HepG2 (cell line): ENCODE results near the gene SLC39A8. TPM values are rescaled to one million over a fixed set of nuclear protein-coding genes. Genes with fewer than 3 reads are reported as not detected.

Source experiments
- CEBPG ChIP-seq: IDR thresholded peaks from 2 replicates; pipeline ENCODE4 v1.6.1; 2016
- FOSL1 ChIP-seq: sonication (generic); formaldehyde crosslinking; IDR thresholded peaks from 2 replicates; pipeline ENCODE4 v1.9.0; 2021; ENCODE audit warnings: missing genetic modification reagents, borderline replicate concordance
- SETDB1 ChIP-seq: sonication (generic); formaldehyde crosslinking; IDR thresholded peaks from 2 replicates; pipeline ENCODE4 v1.5.1; 2020; ENCODE audit warnings: missing genetic modification reagents, mild to moderate bottlenecking, borderline replicate concordance
- ZMAT3 ChIP-seq: sonication (generic); formaldehyde crosslinking; conservative IDR thresholded peaks from 2 replicates; pipeline ENCODE4 v1.7.0; 2021; ENCODE audit warnings: missing genetic modification reagents
- ZNF549 ChIP-seq: sonication (generic); formaldehyde crosslinking; IDR thresholded peaks from 2 replicates; pipeline ENCODE4 v1.5.0; 2020; ENCODE audit warnings: missing genetic modification reagents
- polyA plus RNA-seq, 8 experiments: library from polyadenylated mRNA; depleted of rRNA in 3 of 8; stranded (reverse) in 7 of 8; unstranded in 1 of 8; fragments of >200 nt; fragmentation: Illumina TruSeq in 4 of 8; extraction: Trizol in 4 of 8; gene quantifications; 2 replicates each; pipeline versions ENCODE4 v1.2.1 to v1.2.3, GENCODE V29; 2011 to 2016; ENCODE audit warnings: low read depth in 4 of 8, missing spikeins in 1 of 8, mixed read lengths in 1 of 8; ENCODE audit not compliant: insufficient read depth in 1 of 8
- total RNA-seq, 5 experiments: library from RNA; depleted of rRNA; stranded (reverse); fragments of >200 nt; fragmentation: Illumina TruSeq; extraction: Trizol; gene quantifications; 2 replicates each; pipeline ENCODE4 v1.2.3, GENCODE V29; 2016; ENCODE audit warnings: low read depth in 1 of 5
- TF ChIP-seq, protein P1 (sequence below), 2 experiments: fragments of 450-650 bp in 1 of 2; sonication (generic) in 1 of 2; formaldehyde crosslinking in 1 of 2; IDR thresholded peaks; 2 replicates each; pipeline versions ENCODE4 v1.6.1 to v1.8.0; 2016 to 2022; ENCODE audit warnings: antibody characterized with exemption in 1 of 2, mild to moderate bottlenecking in 1 of 2, missing genetic modification reagents in 1 of 2

The SLC39A8 gene
- total and polyA plus RNA-seq, 2 of the 13 experiments (the other 11 are each of a cell fraction or from before 2014, with no cell fraction given) = 0.22 to 0.38 TPM

GRCh38 chr4:102230194-102230593, 115.1 kb downstream of the SLC39A8 start (continued):
- TF ChIP-seq, protein P1, sequence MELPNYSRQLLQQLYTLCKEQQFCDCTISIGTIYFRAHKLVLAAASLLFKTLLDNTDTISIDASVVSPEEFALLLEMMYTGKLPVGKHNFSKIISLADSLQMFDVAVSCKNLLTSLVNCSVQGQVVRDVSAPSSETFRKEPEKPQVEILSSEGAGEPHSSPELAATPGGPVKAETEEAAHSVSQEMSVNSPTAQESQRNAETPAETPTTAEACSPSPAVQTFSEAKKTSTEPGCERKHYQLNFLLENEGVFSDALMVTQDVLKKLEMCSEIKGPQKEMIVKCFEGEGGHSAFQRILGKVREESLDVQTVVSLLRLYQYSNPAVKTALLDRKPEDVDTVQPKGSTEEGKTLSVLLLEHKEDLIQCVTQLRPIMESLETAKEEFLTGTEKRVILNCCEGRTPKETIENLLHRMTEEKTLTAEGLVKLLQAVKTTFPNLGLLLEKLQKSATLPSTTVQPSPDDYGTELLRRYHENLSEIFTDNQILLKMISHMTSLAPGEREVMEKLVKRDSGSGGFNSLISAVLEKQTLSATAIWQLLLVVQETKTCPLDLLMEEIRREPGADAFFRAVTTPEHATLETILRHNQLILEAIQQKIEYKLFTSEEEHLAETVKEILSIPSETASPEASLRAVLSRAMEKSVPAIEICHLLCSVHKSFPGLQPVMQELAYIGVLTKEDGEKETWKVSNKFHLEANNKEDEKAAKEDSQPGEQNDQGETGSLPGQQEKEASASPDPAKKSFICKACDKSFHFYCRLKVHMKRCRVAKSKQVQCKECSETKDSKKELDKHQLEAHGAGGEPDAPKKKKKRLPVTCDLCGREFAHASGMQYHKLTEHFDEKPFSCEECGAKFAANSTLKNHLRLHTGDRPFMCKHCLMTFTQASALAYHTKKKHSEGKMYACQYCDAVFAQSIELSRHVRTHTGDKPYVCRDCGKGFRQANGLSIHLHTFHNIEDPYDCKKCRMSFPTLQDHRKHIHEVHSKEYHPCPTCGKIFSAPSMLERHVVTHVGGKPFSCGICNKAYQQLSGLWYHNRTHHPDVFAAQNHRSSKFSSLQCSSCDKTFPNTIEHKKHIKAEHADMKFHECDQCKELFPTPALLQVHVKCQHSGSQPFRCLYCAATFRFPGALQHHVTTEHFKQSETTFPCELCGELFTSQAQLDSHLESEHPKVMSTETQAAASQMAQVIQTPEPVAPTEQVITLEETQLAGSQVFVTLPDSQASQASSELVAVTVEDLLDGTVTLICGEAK (IDR thresholded peaks at IDR 0.05) = no peak
- TF ChIP-seq, protein P1 (CRISPR knock-in tag; IDR thresholded peaks at IDR 0.05) = no peak
- TF ChIP-seq ZMAT3 (no peak), ZNF549 (no peak), SETDB1 (no peak), CEBPG (CRISPR knock-in tag) (no peak), FOSL1 (CRISPR knock-in tag) (no peak)
